WERI-Rb-1 (cell line): ENCODE results near the gene NEBL.

Experiments used
- DNase-seq: peaks from one replicate; pipeline ENCODE4 v3.0.0-alpha.2; 2020
- H3K27ac ChIP-seq: fragments of 250-450 bp; sonication (Bioruptor Pico); 2 replicates; pipeline ENCODE4 v1.5.1; 2020; ENCODE audit warnings: mild to moderate bottlenecking, moderate library complexity
- H3K27me3 ChIP-seq: fragments of 250-450 bp; sonication (Bioruptor Pico); 2 replicates; pipeline ENCODE4 v1.5.1; 2021; ENCODE audit warnings: mild to moderate bottlenecking, low read depth, moderate library complexity; ENCODE audit not compliant: insufficient read depth, severe bottlenecking
- H3K36me3 ChIP-seq: fragments of 250-450 bp; sonication (Bioruptor Pico); 2 replicates; pipeline ENCODE4 v1.5.1; 2020; ENCODE audit warnings: mild to moderate bottlenecking, moderate library complexity
- H3K4me3 ChIP-seq: 2 replicates; pipeline ENCODE4 v1.5.1; 2011; ENCODE audit warnings: low read depth, mild to moderate bottlenecking, control low read depth, low read length
- H3K9me3 ChIP-seq: fragments of 250-450 bp; sonication (Bioruptor Pico); 2 replicates; pipeline ENCODE4 v1.5.1; 2021; ENCODE audit warnings: mild to moderate bottlenecking, moderate library complexity; ENCODE audit not compliant: severe bottlenecking
- TF ChIP-seq, protein P1 (sequence below): IDR thresholded peaks from 2 replicates; pipeline ENCODE4 v1.5.1; 2011; ENCODE audit warnings: low read depth, mild to moderate bottlenecking, control low read depth, inconsistent platforms, low read length

The NEBL gene

GRCh38 chr10:20797290-20797689 lies 99.8 kb downstream of the NEBL start:
- no peaks in the 10 kb centered on the region for H3K27me3 ChIP-seq
- DNase-seq, result no peak
- TF ChIP-seq, protein P1, sequence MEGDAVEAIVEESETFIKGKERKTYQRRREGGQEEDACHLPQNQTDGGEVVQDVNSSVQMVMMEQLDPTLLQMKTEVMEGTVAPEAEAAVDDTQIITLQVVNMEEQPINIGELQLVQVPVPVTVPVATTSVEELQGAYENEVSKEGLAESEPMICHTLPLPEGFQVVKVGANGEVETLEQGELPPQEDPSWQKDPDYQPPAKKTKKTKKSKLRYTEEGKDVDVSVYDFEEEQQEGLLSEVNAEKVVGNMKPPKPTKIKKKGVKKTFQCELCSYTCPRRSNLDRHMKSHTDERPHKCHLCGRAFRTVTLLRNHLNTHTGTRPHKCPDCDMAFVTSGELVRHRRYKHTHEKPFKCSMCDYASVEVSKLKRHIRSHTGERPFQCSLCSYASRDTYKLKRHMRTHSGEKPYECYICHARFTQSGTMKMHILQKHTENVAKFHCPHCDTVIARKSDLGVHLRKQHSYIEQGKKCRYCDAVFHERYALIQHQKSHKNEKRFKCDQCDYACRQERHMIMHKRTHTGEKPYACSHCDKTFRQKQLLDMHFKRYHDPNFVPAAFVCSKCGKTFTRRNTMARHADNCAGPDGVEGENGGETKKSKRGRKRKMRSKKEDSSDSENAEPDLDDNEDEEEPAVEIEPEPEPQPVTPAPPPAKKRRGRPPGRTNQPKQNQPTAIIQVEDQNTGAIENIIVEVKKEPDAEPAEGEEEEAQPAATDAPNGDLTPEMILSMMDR, result no peak
- H3K36me3 ChIP-seq, result no peaks in the 10 kb centered on the region
- H3K4me3 ChIP-seq, result no peak overlapping the region
- no peak overlapping the region for H3K27ac ChIP-seq
- H3K9me3 ChIP-seq, result no peaks in the 10 kb centered on the region

- H3K9me3 ChIP-seq, result no peaks in the 10 kb centered on the region
- TF ChIP-seq, protein P1, result no peak
- H3K27ac ChIP-seq, result no peak overlapping the region
- H3K4me3 ChIP-seq, result no peak overlapping the region
- H3K36me3 ChIP-seq, result no peaks in the 10 kb centered on the region
- no peak for DNase-seq
- H3K27me3 ChIP-seq, result no peaks in the 10 kb centered on the region
These were observed 101.7 kb downstream of the NEBL start for GRCh38 chr10:20795391-20795790.

DNA sequence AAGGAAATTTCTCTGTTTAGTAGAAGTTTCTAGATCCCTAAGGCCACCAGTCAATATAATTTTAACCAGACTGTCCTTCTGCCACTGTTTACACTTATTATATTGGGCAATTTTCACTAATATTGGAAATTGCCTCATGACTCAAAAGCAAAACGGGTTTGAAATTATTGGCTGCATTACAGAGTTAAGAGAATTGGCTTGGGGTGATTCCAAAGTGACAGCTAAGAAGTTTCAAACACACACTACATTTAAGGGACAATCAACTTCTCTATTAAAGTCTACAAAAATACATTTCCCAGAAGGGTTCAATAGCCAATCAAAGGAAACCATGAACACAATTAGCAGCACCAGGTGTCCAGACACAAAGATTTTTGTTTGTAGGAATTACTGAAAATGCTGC lies 111.9 kb downstream of the NEBL start:
- TF ChIP-seq, protein P1, result no peak
- no peak for DNase-seq
- Histone ChIP-seq H3K4me3 (no peak overlapping the region), H3K27ac (no peak overlapping the region), H3K27me3 (no peaks in the 10 kb centered on the region), H3K36me3 (no peaks in the 10 kb centered on the region), H3K9me3 (no peaks in the 10 kb centered on the region)

DNA sequence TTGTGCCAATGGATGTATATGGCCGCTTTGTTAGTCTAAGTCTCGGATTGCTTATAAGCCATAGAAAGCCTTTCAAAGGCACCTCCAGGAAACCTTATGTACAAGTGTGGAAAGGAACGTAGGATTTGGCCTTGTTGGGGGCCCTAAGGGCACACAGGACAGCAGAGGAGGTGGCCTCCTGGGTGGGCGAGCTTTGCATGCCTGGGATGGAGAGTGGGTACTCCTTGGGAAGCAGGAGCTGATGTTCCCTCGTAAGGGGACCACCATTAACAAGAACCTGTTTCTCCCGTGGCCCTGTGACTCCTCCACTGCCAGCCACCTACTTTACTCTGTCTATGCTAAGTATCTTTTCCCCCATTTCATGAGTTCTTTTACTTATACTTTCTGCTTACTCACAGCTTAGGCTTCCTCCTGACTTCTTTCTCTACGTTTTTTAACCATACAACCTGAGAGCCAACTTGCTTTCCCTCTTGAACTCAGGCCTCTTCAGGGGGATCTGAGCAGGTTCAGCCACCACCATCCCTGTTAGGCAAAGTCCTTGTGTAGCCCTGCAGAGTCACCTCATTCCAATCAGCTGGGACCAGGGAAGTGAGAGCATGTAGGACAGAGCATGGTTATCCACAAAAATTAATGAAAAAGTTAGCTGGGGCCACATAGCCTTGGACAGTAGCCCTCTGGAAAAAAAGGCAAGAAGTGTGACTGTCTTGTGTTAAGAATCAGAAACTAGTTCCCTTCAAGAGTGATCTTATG lies 118.9 kb downstream of the NEBL start:
- Histone ChIP-seq H3K27me3 (no peaks in the 10 kb centered on the region), H3K36me3 (no peaks in the 10 kb centered on the region), H3K9me3 (no peaks in the 10 kb centered on the region), H3K27ac (no peak overlapping the region), H3K4me3 (no peak overlapping the region)
- TF ChIP-seq, protein P1, result no peak
- no peak for DNase-seq

DNA sequence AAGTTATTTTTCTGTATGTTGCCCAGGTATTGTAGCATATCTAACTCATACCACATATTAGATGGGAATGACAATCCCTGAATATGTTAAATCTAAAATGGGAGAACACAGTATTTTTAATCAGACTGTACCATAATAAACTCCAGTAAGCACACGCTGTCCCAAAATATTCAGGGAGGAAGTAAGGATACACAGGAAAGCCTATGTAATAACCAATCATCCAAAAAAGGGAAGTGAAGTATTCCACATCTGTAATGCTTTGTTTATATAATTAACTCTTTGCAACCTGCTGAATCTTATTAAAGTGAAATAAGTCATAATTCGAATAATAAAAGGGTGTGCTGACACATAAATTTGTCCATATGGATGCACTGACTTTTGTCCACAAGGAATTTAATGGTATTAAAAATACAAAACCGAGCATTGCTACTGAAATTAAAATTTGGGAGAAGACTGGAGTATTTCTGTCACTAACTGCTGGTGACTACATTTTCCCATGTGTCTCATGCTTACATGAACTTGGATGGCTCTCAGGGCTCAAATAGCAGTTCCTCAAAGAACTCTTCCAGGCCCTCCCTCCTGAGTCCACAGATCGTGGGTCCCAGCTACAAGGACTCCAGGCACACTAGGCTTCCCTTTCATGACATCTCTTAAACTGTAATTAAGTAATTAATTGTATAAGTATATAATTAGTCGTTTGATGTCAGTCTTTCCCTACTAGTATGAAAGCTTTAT lies 120.6 kb downstream of the NEBL start:
- no peak for DNase-seq
- TF ChIP-seq, protein P1, result no peak
- Histone ChIP-seq H3K4me3 (no peak overlapping the region), H3K36me3 (no peaks in the 10 kb centered on the region), H3K27ac (no peak overlapping the region), H3K27me3 (no peaks in the 10 kb centered on the region), H3K9me3 (no peaks in the 10 kb centered on the region)

DNA sequence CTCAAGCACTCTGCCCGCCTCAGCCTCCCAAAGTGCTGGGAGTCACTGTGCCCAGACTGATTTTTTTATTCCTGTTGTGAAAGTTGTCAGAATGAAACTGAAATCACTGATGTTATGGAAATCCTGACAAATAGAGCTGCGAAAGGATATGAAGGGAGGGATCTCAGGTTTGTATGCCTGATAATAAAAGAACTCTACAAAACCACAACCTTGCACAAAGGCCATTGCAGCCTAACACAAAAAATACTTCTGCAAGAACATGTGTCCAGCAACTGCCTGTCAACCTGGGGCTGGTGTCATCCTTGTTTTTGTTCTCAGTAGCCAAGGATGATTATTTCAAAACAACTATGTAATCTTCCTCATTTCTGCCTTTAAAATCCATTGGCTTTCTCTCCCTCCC lies 126.1 kb downstream of the NEBL start:
- H3K27me3 ChIP-seq, result no peaks in the 10 kb centered on the region
- H3K4me3 ChIP-seq, result no peak overlapping the region
- no peak for DNase-seq
- no peaks in the 10 kb centered on the region for H3K36me3 ChIP-seq
- H3K9me3 ChIP-seq, result no peaks in the 10 kb centered on the region
- TF ChIP-seq, protein P1, result no peak
- H3K27ac ChIP-seq, result no peak overlapping the region
